HG03159 (cell line): ENCODE measurements around the gene INF2.
"Not testable (repeated sequence)": the region's sequence is repeated elsewhere in the genome, so short reads cannot be mapped to it uniquely, and the experiment has no call there.

ENCODE experiments used
- ATAC-seq: cut with Tn5 transposase; IDR thresholded peaks from one replicate; pipeline ENCODE4 v1.9.1; 2021; ENCODE audit warnings: mild to moderate bottlenecking, moderate library complexity; ENCODE audit not compliant: unreplicated experiment

Gene INF2

DNA sequence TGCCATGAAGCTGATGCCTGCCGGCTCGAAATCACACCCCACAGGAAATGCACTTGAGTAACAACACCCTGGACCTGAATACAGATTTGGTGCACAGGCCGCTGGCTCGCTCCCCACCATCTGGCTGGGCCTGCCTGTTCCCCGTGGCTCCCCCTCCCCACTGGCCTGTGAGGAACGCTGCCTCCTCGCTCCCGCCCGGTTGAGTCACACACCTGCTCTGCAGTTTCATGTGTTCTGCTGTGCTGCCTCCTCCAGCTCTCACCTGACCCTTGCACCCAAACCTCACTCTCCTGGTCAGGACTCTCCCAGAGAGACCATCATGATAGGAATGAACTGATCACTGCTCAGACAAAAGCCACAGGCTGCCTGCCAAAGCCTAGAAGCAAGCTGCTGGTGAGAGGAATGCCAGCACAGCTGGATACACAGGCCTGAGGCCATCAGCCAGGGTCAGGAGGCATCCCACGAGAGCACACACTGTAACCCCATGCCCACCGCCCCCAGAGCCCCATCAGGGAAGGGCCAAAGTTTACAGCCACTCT is 59.8 kb downstream of the INF2 start:
- ATAC-seq, result no peak

DNA sequence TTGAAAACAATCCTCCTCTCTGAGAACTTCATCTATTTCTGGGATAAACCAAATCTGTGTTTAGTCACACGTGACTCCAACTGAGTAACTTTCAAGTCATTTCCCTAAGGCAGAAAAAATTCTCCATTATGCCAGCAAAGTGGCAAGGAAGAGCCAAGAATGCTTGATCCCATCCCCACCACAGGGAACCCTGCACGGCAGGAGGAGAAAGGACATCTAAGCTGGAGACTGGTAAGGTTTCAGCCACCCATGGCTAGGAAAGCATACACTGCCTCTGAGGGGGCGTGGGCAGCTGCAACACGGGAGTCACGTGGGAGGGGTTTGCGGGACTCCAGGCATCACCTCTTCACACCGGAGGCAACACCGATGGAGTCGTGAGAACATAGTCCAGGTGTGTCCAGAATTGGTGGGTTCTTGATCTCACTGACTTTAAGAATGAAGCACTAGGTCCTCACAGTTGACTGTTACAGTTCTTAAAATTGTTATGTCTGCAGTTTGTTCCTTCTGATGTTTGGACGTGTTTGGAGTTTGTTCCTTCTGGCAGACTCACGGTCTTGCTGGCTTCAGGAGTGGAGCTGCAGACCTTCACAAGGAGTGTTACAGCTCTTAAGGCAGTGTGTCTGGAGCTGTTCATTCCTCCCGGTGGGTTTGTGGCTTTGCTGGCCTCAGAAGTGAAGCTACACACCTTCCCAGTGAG is 60.8 kb downstream of the INF2 start:
- ATAC-seq, result no peak

- not testable (repeated sequence) for ATAC-seq
Observed at GRCh38 chr14:104750753-104751057, 61.3 kb downstream of the INF2 start.

DNA sequence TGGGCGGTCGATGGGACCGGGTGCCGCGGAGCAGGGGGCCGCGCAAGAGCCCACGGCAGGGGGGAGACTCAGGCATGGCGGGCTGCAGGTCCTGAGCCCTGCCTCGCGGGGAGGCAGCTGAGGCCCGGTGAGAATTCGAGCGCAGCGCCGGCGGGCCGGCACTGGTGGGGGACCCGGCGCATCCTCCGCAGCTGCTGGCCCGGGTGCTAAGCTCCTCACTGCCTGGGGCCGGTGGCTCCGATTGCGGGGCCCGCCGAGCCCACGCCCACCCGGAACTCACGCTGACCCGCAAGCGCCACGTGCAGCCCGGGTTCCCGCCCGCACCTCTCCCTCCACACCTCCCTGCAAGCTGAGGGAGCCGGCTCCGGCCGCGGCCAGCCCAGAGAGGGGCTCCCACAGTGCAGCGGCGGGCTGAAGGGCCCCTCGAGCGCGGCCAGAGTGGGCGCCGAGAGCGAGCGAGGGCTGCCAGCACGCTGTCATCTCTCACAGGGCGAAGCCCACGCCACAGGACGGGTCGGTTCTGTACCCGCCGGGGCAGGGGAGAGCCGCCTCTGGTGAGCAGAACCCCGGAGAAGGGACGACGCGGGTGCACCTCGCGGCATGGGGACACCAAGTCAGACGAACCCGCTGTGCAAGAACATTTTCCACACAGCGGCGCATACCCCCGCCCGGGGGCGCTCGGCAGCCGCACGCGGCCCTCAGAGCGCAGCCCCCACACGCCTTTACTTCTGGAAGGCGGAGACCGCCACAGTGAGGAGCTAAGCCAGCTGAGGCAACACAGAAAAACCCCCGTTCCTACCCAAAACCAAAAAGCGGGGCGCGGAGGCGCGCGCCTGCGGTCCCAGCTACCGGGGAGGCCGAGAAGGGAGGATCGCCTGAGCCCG is 62.4 kb downstream of the INF2 start:
- ATAC-seq, result no peak

DNA sequence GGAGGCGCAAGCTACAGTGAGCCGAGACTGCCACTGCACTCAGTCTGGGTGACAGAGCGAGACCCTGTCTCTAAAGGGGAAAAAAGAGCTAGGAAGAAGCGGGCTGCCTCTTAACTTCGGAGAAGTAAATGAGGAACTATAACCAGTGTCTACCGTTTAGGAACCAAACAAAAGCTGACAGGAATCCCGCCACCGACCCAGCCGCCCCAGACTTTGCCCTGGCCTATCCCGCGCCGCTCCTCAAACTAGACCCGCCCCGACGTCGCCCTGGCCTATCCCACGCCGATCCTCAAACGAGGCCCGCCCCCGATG is 63.0 kb downstream of the INF2 start:
- ATAC-seq, result peak; percentile 89

DNA sequence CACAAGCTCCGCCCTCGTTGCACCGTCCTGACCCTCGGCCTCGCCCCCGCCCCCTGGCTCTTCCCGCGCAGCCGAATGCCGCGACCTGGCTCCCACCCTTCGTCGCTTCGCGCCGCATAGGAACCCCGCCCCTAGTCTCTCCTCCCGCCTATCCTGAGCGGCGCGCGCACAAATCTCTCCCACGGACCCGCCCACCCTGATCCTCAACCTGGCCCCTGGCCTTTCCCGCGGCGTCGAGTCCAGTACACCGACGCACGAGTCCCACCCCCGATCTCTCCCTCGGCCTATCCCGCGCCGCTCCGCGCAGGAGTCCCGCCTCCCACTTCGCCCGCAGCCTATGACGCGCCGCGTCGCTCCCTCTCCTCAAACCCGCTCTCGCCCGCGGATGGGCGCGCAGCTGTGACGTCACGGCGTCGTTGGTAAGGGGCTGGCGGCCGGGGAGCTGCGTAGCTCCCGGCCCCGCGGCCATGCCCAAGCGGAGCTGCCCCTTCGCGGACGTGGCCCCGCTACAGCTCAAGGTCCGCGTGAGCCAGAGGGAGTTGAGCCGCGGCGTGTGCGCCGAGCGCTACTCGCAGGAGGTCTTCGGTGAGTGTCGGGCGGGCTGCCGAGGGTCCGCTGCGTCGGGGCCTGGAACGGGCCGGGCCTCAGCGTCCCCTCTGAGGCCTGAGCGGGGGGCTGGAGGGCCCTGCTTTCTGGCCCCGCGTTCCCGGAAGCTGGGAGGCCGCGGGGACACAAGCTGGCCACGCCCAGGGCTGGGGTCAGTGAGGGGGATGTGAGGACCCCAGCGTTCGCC is 63.5 kb downstream of the INF2 start, which contains the start of gene SIVA1:
Gene SIVA1 (plus strand): TSS at position 413 of the 793 bp plus-strand sequence. CDS start 55 bp downstream, at position 468.
- peak; percentile 88 for ATAC-seq

DNA sequence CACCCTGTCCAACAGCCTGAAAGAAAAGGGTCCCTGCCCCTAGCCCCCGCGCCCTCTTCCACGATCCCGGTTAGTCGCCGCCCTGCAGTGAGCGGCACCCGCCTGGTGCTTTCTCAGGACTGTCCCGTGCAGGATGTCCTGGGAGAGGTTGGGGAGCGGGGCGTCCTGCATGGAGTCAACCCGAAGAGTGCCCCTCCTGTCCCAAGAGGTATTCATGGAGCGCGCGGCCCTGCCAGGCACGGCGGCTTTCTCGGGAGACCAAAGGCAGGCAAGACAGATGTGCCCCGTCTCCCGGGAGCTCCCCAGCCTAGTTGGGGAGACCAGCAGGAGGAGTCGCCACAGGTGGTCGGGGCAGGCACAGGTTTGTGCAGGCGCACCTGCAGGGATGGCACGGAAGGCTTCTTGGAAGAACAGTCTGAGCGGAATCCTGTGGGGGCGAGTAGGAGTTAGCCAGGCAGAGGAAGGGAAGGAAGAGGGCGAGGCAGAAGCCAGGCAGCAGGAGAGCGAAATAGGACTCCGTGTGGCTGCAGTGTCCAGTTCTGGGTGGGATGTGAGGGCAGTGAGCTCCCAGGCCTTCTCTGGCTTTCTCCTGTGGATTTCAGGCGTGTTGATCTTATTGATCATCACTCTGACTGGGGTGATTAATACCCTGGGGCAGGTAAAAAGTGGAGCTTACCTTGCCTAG is 64.3 kb downstream of the INF2 start:
- ATAC-seq, result no peak

- ATAC-seq, result no peak
Observed at GRCh38 chr14:104754213-104754851, 64.9 kb downstream of the INF2 start.

- no peak for ATAC-seq
Observed at GRCh38 chr14:104755621-104756020, 66.2 kb downstream of the INF2 start.

DNA sequence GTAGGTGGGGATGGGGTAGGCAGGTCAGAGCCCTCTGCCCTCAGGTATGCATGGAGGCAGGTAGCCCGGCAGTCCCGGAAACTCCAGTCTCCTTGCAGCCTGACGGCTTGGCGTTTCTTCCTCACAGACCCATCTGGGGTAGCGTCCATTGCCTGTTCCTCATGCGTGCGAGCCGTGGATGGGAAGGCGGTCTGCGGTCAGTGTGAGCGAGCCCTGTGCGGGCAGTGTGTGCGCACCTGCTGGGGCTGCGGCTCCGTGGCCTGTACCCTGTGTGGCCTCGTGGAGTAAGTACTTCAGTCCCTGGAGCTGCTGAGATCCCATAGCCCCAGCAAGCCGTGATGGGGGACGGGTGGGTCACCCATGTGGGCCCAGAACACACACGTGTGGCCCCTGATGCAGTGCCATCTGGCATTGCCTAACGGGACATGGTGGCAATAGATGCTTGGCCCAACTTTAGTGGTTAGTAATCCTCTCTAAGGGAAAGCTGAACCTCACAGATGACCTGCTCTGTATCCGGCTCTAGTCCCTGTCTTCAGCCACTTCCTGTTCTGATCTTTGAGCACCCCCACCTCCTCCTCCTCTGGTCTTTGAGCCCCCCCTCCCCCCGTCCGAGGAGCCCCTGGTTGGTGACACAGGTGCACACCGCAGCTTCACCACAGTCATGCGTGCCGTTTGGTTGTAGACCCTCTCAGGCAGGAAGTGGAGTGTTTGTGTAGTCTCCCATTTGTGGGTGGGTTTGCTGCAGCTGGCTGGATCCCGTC is 67.2 kb downstream of the INF2 start:
- no peak for ATAC-seq

DNA sequence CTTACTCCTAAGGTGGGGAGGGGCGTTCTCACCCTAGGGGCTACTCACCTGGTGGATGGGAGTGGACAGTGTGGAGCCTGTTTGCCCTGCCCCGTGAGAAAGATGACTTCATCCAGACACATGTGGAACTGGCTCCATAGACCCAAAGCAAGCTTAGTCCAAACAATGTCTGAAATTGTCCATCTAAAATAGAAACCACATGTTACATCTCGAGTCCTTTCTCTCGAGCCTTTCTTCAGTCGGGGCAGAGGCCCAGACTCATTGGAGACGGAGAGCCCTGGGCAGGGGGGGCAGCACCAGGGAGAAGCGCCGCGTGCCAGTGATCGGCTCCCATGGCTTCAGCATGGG is 67.8 kb downstream of the INF2 start:
- no peak for ATAC-seq

- ATAC-seq, result no peak
Observed at GRCh38 chr14:104757681-104758392, 68.4 kb downstream of the INF2 start.

DNA sequence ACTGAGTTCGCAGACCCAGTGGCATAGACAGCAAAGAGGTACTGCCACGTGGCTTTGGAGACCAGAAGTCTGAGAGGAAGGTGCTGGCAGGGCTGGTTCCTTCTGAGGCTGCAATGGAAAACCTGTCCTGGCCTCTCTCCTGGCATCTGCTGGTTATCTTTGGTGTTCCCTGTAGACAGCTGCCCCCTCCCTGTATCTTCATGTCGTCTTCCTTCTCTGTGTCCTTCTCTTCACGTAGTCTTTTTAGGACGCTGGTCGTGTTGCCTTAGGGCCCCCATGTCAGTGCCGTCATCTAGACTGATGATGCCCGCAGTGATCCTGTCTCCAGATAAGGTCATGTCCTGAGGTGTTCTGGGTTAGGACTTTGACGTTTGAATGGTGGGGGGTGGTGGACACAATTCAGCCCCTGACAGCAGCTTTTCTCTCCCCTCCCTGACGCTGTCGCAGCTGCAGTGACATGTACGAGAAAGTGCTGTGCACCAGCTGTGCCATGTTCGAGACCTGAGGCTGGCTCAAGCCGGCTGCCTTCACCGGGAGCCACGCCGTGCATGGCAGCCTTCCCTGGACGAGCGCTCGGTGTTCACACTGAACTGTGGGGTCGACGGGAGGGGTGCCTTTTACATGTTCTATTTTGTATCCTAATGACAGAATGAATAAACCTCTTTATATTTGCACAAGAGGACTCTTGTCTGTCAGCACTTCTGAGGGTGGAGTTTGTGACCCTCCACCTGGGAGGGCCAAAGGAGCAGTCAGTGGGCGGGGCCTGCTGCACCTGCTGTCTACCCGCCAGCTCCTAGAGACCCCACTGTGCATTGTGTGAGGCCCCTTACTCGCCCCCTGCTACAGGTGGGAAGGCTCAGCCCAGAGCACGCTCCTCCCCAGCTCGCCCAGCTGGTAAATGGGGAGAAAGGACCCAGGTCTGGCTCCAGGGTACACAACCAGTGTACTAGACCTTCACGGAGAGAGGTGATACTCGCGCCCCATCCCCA is 69.9 kb downstream of the INF2 start:
- ATAC-seq, result no peak

GRCh38 chr14:104765517-104765916 is 76.1 kb downstream of the INF2 start:
- no peak for ATAC-seq

- no peak for ATAC-seq
Observed at GRCh38 chr14:104766256-104766862, 76.9 kb downstream of the INF2 start.

- no peak for ATAC-seq
Observed at GRCh38 chr14:104766863-104767633, 77.6 kb downstream of the INF2 start.

GRCh38 chr14:104767634-104767918 is 78.2 kb downstream of the INF2 start:
- no peak for ATAC-seq
